Left renal cortex interstitium (tissue), 4 donors: ENCODE data around the gene RENBP. TPM values are rescaled to one million over a fixed set of nuclear protein-coding genes. Genes with fewer than 3 reads are reported as not detected.
"Not testable (repeated sequence)": the region's sequence is repeated elsewhere in the genome, so short reads cannot be mapped to it uniquely, and the experiment has no call there.

Source experiments
- DNase-seq, 4 donors: peaks; one replicate each; pipeline ENCODE4 v3.0.0-alpha.2; 2013; ENCODE audit warnings: low read depth in 4 of 4, low spot score in 2 of 4, missing footprints in 1 of 4
- polyA plus RNA-seq, 4 donors: library from polyadenylated mRNA; unstranded; fragments of 120-200 nt; gene quantifications; one replicate each; pipeline ENCODE4 v1.2.1, GENCODE V29; 2013; ENCODE audit not compliant: insufficient read length in 4 of 4

RENBP gene
- 10 to 100 TPM; 19.4 to 24.3 (median 21.5) TPM for polyA plus RNA-seq

DNA sequence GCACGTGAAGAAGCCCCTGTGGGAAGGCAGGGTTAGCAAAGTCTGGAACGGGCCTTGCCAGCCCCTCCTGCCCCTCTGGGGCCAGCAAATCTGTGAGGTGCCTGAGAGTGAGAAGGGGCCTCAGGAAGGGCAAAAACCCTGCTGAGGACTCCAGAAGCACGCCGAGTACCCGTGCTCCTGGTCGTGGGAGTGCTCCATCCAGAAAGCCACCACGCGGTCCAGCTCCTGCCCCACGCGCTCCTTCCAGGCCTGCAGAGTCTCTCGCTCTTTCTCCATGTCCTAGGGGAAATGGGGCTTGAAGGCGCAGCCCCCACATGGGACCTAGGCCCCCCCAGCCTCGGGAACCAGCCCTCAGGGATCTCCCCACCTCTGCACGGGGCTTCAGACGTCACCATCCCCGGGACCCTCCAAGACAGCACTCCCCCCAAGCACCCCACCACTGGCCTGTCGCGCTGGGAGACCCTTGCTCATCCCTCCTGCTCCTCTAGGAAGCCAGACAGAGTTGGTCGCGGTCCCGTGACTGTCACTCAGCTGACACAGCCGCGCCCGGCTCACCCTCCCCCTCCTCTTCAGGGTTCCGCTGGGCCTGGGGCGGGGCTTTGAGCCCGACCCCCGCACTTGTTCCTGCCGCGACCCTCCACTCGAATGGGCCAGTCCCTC lies at the start of gene RENBP:
Gene RENBP, minus strand, starts transcription at position 504 of the 660 bp plus-strand sequence. Its CDS starts 33 bp downstream, at position 471.
- DNase-seq, result no peak

DNA sequence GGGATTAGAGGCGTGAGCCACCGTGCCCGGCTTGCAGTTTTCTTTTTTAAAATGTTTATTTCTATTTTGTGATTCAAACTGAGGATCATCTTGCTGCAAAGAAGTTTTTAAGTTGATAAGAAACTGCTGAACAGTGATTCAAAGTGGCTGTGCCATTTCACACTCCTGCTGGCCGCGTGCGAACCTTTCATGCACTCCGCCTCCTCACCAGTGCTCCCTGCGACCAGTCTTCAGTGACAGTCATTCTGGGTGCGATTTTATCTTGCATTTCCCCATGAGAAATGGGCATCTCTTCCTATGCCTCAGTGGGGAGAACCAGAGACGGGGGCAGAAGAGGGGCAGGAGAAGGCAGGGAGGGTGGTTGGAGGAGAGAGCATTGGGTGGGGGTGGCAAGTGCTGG lies 49.5 kb upstream of the RENBP start:
- DNase-seq, result no peak

DNA sequence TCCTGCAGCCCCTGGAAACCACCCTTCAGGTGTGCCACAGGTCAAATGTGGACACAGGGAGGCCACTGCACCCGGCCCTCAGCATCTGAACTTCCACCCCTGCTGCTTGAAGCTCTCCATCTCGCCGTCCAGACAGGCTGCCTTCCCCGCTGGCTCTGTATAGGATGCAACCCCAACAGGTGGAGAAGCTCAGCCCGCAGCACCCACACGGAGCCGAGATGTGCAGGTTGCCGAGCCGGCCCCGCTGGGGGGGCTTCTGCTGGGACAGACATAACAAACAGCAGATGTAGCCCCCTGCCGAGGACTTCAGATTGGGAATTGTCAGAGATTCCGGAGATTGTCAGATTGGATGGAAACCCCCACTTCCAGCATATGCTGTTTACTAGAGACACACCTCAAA lies 48.6 kb upstream of the RENBP start:
- DNase-seq, result no peak

DNA sequence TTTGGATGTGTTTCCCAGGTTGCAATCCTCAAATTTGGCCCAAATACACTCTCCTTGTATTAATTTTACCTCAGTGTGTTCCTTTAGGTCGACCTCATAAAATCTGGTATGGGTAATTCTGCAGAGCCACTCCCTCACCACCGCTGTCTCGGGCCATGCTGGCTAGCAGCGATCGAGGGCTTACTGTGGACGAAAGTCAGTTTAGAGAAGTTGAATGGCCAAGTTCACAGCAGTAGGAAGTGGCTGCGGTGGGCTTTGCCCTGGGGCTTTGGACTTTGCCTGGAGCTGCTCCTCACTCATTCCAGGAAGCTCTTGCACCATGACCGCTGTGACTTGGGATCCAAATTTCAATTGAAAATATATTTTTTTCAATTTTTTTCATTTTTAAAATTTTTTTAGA lies 47.7 kb upstream of the RENBP start:
- no peak for DNase-seq

DNA sequence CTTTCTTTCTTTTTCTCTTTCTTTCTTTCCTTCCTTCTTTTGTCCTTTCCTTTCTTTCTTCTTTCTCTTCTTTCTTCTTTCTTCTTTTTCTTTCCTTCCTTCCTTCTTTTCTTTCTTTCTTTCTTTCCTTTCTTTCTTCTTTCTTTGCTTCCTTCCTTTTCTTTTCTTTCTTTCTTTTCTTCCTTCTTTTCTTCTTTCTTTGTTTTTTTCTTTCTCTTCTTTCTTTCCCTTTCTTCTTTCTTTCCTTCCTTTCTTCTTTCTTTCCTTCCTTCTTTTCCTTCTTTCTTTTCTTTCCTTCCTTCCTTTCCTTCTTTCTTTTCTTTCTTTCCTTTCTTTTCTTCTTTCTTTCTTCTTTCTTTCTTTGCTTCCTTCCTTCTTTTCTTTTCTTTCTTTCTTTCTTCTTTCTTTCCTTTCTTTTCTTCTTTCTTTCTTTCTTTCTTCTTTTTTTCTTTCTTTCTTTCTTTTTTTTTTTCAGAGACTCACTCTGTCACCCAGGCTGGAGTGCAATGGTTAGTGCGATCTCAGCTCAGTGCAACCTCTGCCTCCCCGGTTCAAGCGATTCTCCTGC lies 46.7 kb upstream of the RENBP start:
- DNase-seq, result no peak

DNA sequence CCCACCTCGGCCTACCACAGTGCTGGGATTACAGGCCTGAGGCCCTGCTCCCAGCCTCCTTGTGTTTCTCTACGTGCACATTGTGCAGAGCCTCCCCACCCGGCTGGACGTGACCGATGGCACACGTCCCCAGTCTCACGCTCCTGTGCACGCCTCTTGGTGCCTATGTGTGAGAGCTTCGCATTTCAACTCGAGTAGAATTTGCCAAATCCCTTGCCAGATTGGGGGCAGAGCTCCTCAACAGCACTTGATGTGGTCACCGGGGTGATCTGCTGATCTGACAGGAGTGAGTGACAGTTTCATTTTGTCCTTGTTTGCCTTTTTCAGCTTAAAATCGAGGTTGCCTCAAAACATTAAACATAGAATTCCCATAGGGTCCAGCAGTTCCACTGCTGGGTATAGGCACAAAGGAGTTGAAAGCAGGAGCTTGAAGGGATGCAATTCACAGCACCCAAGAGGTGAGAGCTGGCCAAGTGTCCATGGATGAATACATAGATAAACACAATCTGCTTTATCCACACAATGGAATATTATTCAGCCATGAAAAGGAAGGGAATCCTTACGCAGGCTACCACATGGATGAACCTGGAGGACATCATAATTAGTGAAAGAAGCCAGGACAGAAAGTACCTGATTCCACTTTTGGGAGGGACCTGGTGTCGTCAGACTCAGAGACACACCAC lies 45.7 kb upstream of the RENBP start:
- DNase-seq, result no peak

DNA sequence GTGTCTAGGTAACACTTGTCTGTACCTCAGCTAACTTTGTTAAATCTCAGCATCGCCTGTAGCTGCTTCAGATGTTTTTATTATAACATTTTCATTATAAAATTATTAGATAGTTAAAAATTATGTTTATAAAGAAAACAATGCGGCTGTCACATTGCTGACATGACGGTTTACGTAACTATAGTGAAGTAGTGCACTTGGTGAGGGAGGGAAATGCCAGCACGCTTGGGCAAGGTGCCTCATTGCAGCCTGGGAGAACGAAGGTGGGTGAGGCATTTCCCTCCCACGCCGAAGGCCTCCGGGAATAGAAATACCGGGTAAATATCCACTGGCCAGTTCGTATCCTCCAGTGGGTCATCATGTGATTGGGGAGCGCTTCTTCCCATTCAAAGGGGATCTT lies 44.0 kb upstream of the RENBP start:
- DNase-seq, result no peak

DNA sequence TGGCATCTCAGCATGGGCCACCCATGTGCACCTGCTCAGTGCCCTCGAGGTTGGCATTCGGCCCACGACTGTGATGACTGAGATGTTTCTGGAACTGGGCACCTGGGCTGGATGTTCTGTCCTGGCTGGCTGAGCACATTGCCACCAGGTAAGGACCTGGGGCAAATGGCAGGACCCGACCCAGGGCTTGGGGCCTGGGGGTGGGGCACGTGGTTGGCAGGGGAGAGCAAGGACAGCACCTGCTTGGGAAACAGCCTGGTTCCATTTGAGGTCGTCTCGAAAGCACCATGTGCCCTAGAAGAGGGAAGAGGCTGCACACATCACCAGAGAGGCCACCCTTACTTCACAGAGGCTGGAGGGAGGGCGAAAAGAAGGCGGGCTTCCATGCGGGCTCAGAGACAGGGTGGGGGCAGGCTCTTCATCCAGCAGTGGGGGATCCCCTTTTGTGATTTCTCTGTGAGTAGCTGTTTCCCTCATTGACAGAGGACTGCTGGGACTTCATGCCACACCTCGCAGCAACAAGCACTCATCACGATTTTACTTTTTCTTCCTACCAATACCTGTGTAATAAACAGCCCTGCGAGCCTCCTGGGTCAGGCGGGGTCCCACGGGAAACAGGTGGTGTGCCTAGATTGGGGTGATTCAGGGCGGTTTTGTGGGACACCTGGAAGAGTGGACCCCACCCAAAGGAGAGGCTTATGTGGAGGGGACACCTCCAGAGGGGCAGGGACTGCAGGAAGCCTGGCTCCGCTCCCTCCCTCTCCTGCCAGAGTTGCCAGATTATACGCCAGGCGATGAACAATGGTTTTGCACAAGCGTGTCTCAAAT lies 40.1 kb upstream of the RENBP start:
- no peak for DNase-seq

DNA sequence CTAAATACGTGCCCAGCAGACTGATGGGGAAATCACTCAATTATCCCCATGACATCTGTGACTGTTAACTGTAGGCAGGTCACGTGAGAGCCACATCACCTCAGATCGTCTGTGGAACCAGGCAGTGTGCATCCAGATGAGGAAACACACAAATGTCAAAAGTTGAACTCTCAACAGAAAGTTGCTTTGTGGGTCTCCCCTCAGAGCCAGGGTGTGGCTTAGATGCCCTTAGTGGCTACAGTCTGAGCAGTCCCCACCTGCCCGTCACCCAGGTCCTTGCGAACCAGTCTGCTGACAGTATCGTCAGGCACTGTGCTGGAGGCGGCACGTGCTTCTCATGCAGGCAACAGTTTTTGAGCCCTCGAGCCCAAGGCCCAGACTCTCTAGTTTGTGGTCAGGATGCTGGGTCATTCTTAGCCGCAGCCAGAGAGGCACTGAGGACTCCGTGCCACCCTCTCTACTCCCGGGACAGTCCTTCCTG lies 38.9 kb upstream of the RENBP start:
- no peak for DNase-seq

DNA sequence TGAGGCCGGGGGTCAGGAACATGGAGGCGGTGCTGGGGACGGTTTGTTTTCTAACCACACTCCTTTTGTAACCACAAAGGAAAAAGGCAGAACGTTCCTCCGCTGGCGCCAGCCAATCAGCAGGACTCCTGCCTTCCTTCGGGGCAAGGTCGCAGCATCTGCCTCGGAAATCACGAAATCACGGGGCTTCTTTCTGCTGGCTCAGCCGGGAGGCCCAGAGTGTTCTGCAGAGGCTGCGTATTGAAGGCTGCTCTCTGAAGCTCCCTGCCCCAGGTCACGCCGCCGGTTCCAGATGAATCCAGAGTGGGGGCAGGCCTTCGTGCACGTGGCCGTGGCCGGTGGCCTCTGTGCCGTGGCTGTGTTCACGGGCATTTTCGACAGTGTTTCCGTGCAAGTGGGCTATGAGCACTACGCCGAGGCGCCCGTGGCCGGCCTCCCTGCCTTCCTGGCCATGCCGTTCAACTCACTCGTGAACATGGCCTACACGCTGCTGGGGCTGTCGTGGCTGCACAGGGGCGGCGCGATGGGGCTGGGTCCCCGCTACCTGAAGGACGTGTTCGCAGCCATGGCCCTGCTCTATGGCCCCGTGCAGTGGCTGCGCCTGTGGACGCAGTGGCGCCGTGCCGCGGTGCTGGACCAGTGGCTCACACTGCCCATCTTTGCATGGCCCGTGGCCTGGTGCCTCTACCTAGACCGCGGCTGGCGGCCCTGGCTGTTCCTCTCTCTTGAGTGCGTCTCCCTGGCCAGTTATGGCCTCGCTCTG lies 37.5 kb upstream of the RENBP start:
- DNase-seq, result no peak

DNA sequence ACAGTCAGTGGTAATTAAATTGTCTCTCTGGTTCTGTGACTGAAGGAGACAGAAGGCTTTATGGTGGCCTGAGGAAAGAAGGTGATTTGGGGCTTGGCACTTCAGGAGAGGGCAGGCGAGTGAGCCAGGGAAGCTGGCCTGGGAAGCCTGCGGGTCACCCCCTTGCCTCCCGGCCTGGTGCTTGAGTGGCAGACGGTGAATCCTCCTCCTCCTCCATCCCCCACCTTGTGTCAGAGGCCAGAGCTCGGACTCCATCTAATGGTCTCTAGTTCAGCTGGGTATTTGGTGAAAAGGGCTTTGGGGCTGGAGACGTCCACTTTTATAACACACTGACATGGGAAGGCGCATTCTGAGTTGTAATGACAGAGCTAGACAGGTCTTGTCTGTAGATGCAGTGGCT lies 36.8 kb upstream of the RENBP start:
- no peak for DNase-seq

DNA sequence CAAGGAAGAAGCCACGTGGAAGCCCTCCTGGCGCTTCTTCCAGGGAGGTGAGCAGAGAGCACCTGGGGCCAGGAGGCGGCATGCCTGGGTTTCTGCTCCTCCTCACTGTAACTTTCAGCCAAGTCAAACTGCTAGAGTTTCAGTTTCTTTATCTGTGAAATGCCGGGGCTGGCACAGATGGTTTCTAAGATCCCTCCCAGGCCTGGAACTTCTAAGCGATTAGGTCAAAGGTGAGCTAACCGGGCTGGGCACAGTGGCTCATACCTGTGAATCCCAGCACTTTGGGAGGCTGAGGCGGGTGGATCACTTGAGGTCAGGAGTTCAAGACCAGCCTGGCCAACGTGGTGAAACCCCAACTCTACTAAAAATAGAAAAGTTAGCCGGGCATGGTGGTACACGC lies 36.0 kb upstream of the RENBP start:
- DNase-seq, result not testable (repeated sequence)

DNA sequence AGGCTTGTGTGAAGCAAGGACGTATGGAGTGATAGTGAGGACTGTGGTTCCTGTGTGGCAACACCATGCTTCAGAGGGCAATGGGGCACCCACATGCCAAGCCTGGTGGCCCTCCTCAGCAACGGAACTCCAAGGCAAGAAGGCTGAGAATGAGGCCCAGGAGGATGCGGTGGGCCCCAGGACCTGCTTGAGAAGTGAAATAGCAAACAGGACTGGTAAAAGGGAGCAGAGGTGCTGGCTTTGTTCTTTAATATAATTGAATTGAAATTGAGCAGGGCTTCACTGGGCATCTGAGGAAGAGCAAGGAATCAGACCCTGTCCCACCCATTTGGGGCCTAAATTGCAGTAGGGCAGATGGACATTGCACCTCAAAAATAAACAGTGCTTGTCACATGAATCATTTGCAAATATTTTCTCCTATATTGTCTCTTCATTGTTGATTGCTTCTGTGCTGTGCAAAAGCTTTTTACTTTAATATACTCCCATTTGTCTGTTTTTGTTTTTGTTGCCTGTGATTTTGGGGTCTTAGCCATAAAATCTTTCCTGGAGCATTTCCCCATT lies 30.4 kb upstream of the RENBP start:
- no peak for DNase-seq

DNA sequence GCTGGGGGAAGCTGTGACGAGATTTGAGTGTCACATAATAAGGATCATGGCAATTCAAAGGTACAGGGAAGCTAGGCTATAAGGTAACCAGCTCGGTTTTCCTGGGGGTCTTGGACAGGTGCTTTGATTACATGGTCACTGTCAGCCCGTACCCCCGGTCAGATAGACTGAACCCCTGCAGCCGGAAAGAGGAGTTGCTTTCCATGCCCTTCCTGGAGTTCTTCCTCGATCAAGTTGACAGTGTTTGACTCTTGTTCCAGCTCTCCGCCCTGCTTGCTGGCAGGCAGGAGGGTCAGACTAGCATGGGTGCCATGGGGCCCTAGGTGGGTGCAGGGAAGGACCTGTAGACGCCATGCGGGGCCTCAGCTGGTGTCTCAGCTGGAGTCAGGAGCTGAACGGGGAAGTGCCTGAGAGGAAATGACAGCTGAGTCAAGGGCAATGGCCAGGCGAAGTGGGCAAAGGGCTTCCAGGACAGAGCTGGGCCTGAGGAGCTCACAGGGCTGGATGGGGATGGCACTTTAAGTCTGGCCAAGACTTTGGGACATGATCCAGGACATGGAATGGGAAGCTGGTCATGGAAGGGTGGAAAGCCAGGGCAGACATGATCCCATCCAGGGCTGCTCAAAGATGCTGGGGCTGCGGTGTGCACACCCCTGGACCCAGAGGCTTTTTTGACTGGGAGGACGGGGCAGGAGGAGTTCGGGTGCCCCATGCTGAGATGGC lies 29.7 kb upstream of the RENBP start:
- no peak for DNase-seq

DNA sequence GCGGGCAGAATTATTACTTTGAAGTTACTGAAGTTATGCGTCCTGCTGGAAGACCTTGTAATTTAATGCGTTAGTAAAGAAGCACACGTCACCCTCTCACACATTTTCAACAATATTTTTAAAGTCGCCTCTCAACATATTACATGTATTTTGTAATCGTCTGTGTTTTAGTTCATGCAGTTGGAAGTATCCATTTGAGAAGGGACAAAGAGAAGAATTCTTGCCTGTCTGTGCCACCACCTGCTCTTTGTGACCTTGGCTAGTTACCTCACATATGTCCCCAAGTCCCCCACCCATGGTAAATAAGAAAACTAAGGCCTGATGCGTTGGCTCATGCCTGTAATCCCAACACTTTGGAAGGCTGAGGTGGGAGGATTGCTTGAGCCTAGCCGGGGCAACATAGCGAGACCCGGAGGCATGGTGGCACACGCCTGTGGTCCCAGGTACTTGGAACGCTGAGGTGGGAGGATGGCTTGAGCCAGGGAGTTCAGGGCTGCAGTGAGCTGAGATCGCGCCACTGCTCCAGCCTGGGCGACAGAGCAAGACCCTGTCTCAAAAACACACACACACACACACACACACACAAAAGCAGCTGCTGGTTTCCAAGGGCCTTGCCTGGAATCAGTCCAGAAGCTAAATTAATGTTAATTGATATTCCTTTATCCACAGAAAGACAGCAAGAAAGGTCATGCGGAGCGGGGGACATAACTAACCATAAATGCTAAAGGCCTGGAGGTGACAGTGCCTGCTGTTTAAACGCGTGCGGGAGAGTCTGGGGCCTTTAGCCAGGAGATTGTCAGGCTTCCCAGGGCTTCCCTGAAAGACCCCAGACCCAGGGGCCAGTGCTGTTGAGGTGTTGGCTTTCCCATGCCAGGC lies 28.9 kb upstream of the RENBP start:
- no peak for DNase-seq

DNA sequence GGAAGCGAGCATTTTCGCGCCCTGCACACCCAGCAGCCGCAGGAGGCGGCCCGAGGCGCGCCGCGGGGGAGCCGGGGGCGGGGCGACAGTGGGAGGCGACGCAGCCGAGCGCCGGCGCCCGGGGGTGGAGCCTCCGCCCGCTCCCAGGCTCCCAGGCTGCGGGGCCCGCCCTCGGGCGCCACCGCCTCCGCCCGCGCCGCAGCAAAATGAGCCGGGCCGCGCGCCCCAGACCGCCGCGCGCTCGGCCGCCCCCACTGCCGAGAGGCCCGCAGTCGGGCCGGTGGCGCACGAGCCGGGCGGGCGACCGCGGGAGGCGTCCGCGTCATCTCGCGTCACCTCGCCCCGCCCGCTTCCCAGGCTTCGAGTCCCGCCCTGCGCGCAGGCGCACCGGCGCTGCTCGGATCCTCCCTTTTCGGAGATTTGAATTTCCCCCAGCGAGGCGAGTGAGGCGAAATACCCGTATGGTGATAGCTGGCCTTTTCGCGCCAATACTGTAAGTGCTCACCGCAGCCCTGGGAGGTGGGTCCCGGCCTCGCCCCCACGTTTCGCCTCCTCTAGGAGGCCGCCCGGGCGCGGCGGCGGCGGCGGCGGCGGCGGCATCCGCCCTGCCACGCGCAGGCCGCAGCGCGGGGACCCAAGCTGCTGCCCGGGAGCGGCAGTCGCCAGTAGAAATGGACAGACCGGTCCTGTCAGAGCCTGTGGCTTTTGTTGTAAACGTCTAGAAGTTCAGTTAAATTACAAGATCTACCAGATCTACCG lies 28.1 kb upstream of the RENBP start, which contains the start of gene TMEM187:
Gene TMEM187, plus strand, starts transcription at position 387 of the 759 bp plus-strand sequence. CDS start 9,309 bp downstream, outside the sequence.
- peak; percentile 45 to 66 (median 62) for DNase-seq
